Measurements from ENCODE around the gene AUTS2.

Gene AUTS2

GRCh38 chr7:70188901-70189650 lies 590.8 kb downstream of the AUTS2 start:
- DNase-seq (ENCODE audit: low spot score) = no peak

GRCh38 chr7:70189776-70190175 lies 591.5 kb downstream of the AUTS2 start:
- no peak for DNase-seq (ENCODE audit: low spot score)

- no peak for DNase-seq (ENCODE audit: low spot score)
Observed at GRCh38 chr7:70190281-70190680, 592.0 kb downstream of the AUTS2 start.

- no peak for DNase-seq (ENCODE audit: low spot score)
Observed at GRCh38 chr7:70193514-70193913, 595.2 kb downstream of the AUTS2 start.

- DNase-seq (ENCODE audit: low spot score) = no peak
Observed at GRCh38 chr7:70208236-70209063, 610.2 kb downstream of the AUTS2 start.

- no peak for DNase-seq (ENCODE audit: low spot score)
Observed at GRCh38 chr7:70210200-70210935, 612.1 kb downstream of the AUTS2 start.

GRCh38 chr7:70210936-70211310 lies 612.6 kb downstream of the AUTS2 start:
- no peak for DNase-seq (ENCODE audit: low spot score)

GRCh38 chr7:70212281-70212680 lies 614.0 kb downstream of the AUTS2 start:
- peak; percentile 15 for DNase-seq (ENCODE audit: low spot score)

GRCh38 chr7:70214071-70214470 lies 615.8 kb downstream of the AUTS2 start:
- no peak for DNase-seq (ENCODE audit: low spot score)

- no peak for DNase-seq (ENCODE audit: low spot score)
Observed at GRCh38 chr7:70215491-70215890, 617.2 kb downstream of the AUTS2 start.

- DNase-seq (ENCODE audit: low spot score) = no peak
Observed at GRCh38 chr7:70217571-70217970, 619.3 kb downstream of the AUTS2 start.

- no peak for DNase-seq (ENCODE audit: low spot score)
Observed at GRCh38 chr7:70218006-70218405, 619.7 kb downstream of the AUTS2 start.

- no peak for DNase-seq (ENCODE audit: low spot score)
Observed at GRCh38 chr7:70219061-70219460, 620.8 kb downstream of the AUTS2 start.

GRCh38 chr7:70229242-70229641 lies 631.0 kb downstream of the AUTS2 start:
- DNase-seq (ENCODE audit: low spot score) = no peak

GRCh38 chr7:70230761-70231160 lies 632.5 kb downstream of the AUTS2 start:
- no peak for DNase-seq (ENCODE audit: low spot score)

- DNase-seq (ENCODE audit: low spot score) = no peak
Observed at GRCh38 chr7:70233776-70234175, 635.5 kb downstream of the AUTS2 start.

GRCh38 chr7:70237256-70237655 lies 639.0 kb downstream of the AUTS2 start:
- no peak for DNase-seq (ENCODE audit: low spot score)

GRCh38 chr7:70237831-70238575 lies 639.7 kb downstream of the AUTS2 start:
- no peak for DNase-seq (ENCODE audit: low spot score)

- no peak for DNase-seq (ENCODE audit: low spot score)
Observed at GRCh38 chr7:70239918-70240317, 641.6 kb downstream of the AUTS2 start.

- DNase-seq (ENCODE audit: low spot score) = no peak
Observed at GRCh38 chr7:70240873-70241272, 642.6 kb downstream of the AUTS2 start.

GRCh38 chr7:70241536-70242175 lies 643.4 kb downstream of the AUTS2 start:
- DNase-seq (ENCODE audit: low spot score) = no peak
